CD4-positive, alpha-beta T cell treated with Interleukin-6 at 100 ng/mL for 8 hours (primary cell): Measurements from ENCODE around the gene SAMD5.

Source experiments
- DNase-seq: peaks from one replicate; pipeline ENCODE4 v3.0.0-alpha.2; 2020; ENCODE audit warnings: mixed read lengths, low spot score

Gene SAMD5

GRCh38 chr6:147508042-147508865, at the start of gene SAMD5:
Gene SAMD5 (plus strand): TSS chr6:147508690. CDS start chr6:147508929, 239 bp downstream.
- no peak for DNase-seq

GRCh38 chr6:147459780-147460179, 48.7 kb upstream of the SAMD5 start:
- DNase-seq: no peak

GRCh38 chr6:147463651-147464050, 44.8 kb upstream of the SAMD5 start:
- DNase-seq: no peak

GRCh38 chr6:147467428-147467827, 41.1 kb upstream of the SAMD5 start:
- DNase-seq: no peak

GRCh38 chr6:147467886-147468285, 40.6 kb upstream of the SAMD5 start:
- no peak for DNase-seq

- no peak for DNase-seq
Measured at GRCh38 chr6:147468634-147469033, 39.9 kb upstream of the SAMD5 start.

- DNase-seq: no peak
Measured at GRCh38 chr6:147479857-147480256, 28.6 kb upstream of the SAMD5 start.

GRCh38 chr6:147486683-147487082, 21.8 kb upstream of the SAMD5 start:
- no peak for DNase-seq

GRCh38 chr6:147497472-147497871, 11.0 kb upstream of the SAMD5 start:
- no peak for DNase-seq

GRCh38 chr6:147503587-147503986, 4.9 kb upstream of the SAMD5 start:
- DNase-seq: no peak

- no peak for DNase-seq
Measured at GRCh38 chr6:147504848-147505247, 3.6 kb upstream of the SAMD5 start.

- DNase-seq: no peak
Measured at GRCh38 chr6:147506704-147507114, 1.8 kb upstream of the SAMD5 start.

GRCh38 chr6:147507162-147508041, 1.1 kb upstream of the SAMD5 start:
- no peak for DNase-seq

- no peak for DNase-seq
Measured at GRCh38 chr6:147508866-147509608, 547 bp downstream of the SAMD5 start.

- DNase-seq: no peak
Measured at GRCh38 chr6:147509891-147510290, 1.4 kb downstream of the SAMD5 start.

- DNase-seq: no peak
Measured at GRCh38 chr6:147510929-147511590, 2.6 kb downstream of the SAMD5 start.

- DNase-seq: no peak
Measured at GRCh38 chr6:147514831-147515230, 6.3 kb downstream of the SAMD5 start.

GRCh38 chr6:147515327-147515726, 6.8 kb downstream of the SAMD5 start:
- DNase-seq: no peak

- DNase-seq: no peak
Measured at GRCh38 chr6:147522597-147522996, 14.1 kb downstream of the SAMD5 start.

- no peak for DNase-seq
Measured at GRCh38 chr6:147525519-147526209, 17.2 kb downstream of the SAMD5 start.

- DNase-seq: no peak
Measured at GRCh38 chr6:147527197-147527596, 18.7 kb downstream of the SAMD5 start.
